CD4-positive, alpha-beta T cell treated with Interleukin-10 for 1 hour (primary cell): ENCODE measurements around the gene SHC1.
"Not testable (repeated sequence)": the region's sequence is repeated elsewhere in the genome, so short reads cannot be mapped to it uniquely, and the experiment has no call there.

Source experiments
- DNase-seq: peaks from one replicate; pipeline ENCODE4 v3.0.0-alpha.2; 2020

SHC1 gene

DNA sequence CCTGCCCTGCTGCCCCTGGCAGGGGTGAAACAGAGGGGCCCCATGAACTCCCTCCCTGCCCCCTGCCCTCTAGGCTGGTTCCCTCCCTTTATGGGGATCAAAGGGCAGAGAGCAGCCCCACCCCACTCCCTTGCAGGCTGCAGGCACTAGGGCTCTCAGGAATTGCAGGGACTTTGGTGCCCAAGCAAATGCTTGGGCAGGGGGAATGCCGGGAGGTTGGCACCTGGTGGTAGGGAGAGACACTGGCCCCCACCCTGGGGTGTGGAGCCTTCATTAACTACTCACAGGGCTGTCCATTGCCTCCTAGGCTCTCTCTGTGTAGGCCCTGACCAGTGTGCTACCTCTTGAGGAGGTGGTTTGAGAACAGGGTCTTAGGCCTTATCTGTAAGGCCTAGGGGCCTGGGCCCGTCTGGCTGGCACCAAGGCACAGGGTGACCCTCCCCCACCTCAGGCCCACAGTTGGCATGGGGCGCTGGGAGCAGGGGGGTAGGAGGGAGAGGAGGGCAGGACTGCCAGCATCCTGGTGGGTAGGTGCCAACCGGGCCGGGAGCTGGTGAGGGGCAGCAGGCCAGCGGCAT, 36.8 kb upstream of the SHC1 start:
- no peak for DNase-seq

DNA sequence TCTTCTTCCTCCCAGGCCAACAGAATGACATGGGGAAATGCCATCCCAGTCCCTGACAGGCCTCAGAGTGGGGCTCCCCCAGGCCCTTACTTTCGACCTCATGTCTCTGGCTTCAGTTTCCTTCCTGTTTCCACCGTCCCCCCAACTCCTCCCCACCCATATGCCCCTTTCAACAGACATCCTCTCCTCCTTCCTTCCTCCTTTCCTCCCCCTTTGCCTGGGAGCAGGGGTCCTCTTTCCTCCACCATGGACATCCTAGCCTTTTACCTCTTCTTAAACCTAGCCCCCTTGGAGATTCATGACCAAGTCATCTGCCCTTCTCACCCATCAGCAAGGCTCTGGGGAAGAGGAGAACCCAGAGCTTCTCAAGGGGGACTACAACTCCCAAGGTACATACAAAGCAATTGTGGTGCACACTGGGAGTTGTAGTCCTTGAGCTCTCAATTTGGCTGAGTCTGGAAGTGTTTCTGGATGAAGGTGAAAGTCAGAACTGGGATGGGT, 36.1 kb upstream of the SHC1 start:
- peak; percentile 67 for DNase-seq

DNA sequence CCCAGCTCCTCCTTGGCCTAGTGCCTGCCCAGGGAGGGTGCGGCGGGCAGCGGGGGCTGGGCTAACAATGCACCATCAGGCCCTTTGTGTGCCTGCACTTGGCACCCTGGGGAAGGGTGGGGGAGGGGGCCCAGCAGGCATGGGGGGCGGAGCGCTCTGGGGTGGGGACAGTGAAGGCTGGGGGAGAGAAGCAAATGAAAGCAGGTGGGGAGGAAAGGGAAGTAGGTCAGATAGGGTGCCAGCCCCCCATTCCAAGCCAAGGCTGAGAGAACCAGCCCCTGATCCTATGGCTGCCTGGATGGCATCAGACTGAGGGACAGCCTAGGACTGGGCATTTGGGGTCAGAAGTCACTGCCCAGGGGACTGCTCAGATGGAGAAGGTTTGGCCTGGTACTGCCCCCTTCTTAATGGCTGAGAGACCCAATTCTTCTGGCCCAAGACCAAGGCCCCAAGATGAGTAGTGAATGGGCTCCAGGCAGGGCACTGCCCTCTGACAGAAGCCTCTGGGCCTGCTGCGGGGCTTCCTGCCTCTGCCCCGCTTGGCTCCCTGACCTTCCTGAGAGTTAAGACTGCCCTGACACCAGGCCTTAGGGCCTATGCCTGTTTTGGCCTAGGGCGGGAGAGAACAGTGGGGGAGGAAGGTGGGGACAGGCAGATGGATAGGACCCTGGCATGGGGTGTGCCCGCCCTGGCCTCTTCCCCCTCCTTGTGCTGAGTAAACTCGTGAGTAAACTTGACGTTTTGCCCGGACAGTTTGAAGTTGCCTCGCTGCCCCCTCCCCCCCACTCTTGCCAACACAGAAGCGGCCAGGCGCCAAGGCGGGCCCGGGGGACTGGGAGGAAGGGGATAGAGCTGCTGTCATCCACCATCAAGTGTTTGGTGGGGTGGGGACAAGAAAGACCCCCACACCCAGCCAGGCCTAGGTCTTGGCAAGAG, 34.8 kb upstream of the SHC1 start:
- peak; percentile 57 for DNase-seq

DNA sequence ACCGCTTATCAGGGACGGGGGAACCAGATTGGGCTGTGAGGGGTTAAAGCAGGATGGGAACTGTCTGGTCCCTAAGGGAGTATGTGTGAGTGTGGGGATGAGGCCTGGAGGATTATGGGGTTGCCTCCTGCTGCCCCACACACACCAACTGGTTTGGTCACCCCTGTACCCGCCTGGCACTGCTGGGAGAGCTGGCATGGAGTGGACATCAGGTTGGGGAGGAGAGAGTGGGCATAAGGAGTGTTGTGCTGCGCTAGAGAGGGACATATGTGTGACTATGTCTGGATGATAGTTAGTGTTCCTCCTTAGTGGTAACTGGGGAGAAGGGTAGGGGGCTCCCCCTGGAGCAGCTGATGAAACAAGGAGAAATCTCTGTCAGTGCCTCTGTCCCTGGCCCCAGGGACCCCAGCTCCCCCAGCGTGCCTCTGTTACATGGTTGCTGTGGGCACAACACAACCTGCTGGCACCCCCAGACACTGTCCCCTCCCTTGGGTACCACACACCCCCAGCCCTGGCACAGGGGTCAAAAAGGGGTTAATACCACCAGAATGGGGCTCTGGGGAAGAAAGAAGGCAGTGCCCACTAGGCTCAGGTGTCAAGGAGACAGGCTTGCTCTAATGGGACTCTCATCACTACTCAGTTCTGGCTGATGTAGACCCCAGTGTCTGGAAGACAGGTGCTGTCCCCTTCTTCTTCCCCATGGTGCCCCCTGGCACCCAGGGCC, 34.0 kb upstream of the SHC1 start:
- no peak for DNase-seq

DNA sequence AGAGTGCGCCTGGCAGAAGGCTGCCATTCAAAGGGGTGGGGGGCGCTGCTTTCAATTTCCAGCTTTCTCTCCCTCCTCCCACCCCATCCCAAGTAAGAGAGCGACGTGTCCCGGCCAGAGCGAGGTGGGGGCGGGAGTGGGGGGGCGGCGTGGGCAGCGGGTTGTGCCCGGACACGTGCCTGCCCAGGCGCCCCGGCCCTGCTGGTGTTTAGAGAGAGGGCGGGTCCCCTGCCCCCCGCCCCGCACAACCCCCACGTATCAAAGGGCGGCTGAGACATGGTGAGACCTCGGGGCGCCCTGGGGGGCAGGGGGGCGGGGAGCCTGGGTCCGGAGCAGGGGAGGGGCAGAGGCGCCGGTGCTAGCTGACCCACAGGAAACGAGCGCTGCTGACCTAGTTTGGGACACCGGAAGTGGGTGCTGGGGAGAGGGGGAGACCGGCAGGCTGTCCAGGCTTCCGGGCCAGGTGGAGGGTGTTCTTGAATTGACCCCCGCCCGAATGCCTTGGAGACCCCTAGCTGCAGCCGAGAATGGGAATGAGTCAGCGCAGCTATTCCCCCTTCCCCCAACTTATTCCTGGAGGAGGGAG, 33.3 kb upstream of the SHC1 start:
- DNase-seq, result no peak

DNA sequence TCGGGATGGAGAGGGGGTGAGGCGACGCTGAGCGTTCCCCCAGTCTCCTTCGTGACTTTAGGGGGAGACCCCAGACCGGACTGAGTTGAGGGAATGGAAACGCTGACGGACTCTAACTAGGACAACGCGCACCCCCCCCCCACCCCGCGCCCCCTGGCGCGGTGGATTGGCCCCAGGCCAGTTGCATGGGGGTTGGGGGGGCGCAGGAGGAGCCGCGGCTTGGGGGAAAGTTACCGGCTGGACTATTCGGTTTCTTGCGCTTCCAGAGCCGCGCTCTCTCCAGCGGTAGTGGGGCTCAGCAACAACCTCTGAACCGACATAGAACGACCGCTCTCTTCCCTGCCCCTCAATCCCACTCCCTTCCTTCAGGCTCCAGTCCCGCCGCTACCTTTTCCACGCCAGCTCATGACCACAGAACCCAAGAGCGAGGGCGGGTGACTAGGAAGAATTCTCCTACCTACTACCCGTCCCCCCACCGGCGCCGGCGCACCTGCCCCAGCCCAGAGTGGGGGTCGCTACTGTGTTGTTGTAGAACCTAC, 32.7 kb upstream of the SHC1 start:
- no peak for DNase-seq

DNA sequence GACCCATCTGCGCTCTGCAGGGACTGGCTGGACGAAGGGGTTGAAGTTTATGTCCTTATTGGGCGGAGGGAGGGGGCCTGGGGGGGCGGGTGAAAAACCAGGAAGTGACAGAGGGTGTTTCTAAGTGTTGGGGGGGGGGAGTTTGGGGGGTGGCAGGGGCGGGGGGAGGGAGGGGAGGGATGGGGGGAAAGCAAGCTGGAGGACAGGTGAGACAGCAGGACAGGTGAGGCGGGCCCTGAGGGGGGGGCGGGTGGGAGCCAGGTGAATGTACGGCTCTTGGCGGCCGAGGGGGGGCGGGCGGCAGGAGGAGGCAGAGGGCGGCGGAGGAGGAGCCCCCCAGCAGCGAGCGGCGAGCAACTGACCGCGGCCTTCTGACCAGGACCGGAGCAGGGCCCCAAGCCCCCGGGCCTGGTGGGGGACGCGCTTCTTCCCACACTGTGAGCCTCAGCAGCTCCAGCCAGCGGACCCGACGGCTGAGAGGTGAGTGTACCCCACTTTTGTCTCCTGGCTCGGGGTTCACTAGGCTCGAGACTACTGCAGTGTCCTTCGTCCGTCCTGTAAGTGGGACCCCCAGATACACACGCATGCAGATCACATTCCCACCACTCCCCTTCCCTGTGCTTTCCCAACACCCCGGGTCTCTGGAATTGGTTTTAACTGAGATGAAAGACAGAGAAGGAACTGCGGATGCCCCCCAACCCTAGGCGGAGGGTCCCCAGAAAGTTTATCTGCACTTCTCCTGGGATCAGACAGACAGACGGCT, 32.1 kb upstream of the SHC1 start, which contains the start of gene ZBTB7B:
Gene ZBTB7B, plus strand, starts transcription at position 339 of the 763 bp plus-strand sequence. CDS start 11,859 bp downstream, outside the sequence.
- no peak for DNase-seq

DNA sequence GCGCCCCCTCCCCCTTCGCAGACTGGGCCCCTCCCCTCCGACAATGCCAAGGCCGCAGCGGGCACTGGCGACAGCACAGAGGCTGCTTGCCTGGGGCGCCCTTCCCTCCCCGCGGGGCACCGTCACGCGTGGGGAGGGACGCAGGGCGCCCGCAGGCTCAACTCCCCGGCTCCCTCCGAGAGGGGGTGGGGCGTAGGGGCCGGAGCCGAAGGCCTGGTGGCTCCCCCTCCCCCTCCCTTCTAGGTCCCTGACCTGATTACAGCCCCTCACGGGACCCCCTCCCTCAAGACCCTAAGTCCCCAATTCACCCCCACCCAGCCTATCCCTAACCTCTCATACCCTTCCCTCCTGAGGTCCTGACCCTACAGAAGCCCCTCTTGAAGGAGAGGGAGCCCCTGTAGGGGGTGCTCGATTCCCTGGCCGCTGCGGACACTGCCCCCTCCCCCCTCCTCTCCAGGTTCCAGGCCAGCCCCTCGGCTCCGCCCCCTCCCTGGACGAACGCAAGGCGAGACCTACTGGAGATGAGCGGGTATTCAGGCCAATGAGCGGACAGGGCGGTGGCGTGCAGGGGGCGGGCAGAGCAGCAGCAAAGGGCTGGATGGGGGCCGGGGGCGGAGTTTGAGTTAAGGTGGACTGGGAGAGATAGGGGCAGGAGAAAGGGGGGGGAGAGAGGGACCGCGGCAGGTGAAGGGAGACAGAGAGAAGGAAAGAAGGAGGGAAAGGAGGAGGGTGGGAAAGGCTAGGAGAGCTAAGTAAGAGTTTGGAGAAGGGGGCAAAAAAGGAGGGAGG, 31.3 kb upstream of the SHC1 start:
- peak; percentile 98 for DNase-seq

DNA sequence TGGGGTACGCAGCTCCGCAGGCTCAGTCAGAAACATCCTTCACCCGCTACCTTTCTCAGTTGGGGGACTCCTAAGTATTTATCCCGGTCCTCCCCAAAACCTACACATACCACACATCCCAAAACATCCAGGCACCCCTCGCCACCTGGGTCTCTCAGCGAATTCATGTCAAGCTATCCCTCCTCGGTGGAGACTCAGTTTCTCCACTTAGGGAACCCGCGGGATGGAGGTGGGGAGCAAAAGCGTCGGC, 30.8 kb upstream of the SHC1 start:
- no peak for DNase-seq

DNA sequence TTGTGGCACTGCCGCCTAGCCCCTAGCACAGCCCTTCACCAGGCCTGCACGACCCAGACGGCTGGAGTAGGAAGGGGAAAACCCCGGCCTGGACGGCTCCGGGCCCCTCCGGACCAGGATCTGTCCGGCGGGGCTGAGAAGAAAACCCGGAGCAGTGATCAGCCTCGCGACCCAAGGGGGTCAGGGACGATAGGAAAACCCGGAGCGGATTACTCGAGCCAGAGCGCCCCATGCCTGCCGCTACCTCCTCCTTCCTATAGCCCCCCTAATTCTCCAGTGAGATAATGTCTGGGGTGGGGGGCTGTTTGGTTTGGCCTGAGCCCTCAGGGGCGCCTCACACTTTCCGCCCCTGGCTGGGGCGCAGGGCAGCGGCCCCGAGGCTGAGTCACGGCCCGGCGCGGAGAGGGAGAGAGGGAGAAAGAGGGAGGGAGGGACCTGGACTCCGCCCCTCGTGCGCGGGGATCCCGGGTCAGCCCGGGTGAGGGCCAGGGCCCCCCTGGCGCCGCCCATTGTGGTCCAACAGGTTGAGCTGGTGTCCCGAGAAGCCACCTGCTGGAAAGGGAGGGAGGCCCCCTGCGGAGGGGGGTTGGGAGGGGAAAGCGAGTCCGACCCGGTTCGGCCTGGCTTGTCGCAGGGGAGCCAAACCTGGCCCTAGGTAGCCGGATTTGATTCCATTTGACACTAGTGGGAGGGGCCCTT, 30.3 kb upstream of the SHC1 start:
- peak; percentile 82 for DNase-seq

DNA sequence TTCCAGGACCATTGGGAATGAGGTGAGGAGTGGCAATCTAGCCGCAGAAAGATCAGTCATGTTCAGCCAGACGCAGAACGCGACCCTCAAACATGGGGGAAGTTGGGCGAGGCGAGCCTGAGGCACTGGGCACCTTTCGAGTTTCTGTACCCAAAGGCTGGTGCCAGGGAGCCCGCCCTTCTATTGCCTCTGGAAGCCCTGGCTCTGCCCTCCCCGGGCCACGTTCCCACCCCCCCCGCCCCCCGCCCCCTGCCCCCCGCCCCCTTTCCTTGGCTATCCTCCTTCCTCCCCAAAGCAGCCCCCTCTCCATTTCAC, 29.8 kb upstream of the SHC1 start:
- DNase-seq, result no peak

DNA sequence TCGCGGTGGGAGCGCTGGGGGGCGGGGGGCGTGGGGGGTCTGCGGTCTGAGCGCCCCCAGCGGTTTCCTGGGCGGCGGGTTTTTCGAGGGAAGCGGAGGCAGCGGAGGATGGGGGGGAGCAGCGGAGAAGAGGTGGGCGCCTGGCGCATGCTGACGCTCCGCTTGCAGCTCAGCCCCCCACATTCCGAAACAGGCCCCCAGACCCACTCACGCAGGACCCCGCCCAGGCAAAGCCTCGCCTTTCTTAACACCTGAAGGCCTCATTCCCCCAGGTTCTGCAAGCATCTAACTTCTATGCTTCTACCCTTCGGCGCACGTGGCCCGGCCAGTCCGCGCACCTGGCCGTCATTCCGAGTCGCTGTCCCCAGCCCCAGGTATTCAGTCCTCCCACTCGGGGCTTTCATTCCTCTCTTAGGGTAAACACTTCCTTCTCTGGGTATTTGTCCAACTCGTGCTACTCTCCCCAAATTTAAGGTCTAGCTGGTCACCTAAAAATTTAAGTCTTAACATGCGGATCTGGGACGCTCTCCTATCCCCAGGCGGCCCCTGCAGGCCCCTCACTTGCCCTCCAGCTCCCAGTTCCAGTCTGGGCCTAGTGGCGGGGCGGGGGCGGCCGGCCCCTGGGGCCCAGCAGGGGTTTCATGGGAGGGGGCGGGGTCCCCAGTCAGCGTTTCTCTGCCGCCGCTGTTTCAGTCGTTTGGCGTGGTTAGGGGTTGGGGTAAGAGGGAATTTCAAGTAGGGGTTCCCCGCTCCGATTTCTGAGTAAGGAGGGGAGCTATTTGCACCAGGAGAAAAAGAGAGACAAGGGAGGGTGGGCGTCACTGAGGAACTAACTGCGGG, 29.2 kb upstream of the SHC1 start:
- peak; percentile 53 for DNase-seq

DNA sequence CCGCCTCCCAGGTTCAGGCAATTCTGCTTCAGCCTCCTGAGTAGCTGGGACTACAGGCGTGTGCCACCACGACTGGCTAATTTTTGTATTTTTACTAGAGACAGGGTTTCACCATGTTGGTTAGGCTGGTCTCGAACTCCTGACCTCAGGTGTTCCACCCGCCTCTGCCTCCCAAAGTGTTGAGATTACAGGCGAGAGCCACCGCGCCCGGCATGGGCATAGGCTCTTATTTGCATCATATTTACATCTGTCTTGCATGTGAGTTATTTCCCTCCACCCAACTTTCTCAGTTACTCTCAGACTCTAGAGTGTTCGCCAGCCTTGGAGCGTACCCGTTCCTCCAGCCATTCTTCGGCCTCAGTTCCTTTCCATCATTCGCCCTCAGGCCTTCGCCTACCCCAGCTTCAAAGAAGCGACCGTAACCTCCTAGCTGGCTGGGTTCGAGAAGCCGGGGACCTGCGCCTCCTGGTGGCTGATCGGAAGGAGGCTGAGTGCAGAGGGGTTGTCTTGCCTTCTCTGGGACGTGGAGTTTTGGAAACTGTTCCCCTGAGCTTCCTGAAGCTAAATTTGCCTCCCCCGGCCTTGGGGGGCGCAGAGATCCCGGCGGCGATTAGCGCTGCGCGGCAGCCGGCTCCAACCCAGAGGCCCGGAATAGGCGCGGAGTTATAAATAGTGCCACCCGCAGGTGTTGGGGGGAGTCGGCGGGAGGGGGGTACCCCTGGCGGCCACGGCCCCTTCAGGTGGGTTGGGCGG, 28.4 kb upstream of the SHC1 start:
- DNase-seq, result peak; percentile 78

DNA sequence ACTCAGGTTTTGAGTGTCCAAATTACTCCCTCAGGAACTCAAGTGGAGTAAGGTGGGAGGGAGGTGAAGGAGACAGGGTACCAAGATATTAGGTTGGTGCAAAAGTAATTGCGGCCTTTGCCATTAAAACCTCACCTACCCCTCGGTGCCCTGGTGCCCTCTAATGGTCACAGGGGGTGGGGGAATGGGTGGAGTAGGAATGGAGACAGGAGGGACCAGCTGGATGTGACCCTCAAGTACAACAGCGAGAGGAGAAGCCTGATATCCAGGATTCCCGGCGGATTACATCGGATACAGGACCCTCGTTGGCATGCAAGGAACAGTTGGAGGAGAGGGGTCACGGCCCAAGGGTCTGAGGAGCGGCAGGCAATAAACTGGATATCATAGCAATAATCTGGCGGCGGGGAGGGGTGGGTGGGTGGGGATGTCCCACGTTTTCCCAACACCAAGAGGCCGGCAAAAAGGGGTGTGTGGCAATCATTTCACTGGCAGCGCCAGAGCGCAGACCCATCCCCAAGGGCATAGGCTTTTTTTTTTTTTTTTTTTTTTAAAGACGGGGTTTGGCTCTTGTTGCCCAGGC, 27.7 kb upstream of the SHC1 start:
- DNase-seq, result no peak

DNA sequence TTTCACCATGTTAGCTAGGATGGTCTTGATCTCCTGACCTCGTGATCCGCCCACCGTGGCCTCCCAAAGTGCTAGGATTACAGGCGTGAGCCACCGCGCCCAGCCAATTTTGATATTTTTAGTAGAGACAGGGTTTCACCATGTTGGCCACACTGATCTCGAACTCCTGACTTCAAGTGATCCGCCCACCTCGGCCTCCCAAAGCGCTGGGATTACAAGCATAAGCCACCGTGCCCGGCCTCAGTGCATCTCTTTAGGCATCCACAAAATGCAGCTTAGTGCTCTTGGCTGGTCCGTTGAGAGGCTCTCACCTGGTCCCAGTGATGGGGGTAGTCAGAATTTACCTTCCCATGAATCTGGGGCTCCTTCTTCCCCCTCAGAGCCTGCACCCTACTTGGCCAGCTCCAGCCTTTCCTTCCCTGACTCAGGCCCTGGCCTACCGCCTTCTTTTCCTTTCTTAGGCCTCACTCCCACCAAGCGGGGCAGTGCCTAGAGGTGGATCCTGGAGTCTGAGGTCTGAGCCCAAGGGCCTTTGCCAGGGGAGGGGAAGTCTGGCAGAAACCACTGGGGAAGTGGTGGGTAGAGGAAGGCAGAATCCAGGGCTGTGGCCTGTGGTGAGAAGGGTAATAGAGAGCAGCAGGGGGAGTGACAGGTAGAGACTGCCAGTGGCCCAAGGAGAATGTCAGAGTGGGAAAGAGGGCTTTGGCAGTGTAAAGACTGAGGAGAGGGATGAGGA, 26.6 kb upstream of the SHC1 start:
- DNase-seq, result no peak

DNA sequence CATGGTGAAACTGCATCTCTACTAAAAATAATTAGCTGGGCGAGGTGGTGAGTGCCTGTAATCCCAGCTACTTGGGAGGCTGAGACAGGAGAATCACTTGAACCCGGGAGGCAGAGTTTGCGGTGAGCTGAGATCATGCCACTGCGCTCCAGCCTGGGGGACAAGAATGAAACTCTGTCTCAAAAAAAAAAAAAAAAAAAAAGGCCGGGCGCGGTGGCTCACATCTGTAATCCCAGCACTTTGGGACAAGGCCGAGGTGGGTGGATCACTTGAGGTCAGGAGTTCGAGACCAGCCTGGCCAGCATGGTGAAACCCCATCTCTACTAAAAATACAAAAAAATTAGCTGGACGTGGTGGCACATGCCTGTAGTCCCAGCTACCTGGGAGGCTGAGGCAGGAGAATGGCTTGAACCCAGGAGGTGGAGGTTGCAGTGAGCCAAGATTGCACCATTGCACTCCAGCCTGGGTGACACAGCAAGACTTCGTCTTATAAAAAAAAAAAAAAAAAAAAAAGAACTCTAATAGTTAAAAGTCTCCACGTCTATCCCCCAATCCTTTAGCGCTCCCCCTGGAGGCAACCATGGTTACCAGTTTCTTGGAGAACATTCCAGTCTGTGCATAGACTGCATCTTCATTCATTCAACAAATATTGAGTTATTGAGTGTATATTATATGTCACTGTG, 24.9 kb upstream of the SHC1 start:
- not testable (repeated sequence) for DNase-seq

DNA sequence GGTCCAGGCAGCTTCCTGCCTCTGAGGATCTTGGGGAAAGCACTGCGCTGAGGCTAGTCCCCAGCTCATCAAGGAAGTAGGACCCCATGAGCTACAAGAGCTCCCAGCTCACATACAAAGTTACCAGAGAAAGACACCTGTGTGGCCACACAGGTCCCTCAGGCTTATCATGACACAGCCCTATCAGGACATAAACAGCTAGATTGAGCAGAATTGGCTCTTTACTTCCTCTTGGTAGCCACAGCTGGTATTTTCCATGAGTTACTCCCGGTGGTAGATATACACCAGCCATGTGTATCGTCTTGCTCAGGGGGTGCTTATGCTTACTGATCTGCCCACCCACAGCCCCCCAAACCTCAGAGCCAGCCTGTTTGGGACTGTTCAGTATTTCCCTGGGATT, 24.0 kb upstream of the SHC1 start:
- no peak for DNase-seq

DNA sequence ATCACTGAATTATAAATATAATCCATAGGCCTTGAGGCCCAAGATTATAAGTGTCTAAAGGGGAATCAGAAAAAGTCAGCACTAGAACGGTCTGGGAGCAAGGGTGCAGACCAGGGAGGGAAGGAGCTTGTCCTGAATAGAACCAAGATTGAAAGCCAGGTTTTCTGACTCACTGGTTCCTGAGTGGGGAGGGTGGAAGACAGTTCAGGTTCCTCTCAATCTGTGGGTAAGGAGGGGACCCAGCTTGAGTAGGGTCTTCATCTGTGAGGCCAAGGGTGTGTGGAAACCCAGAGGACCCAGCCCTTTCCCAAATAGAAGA, 23.7 kb upstream of the SHC1 start:
- no peak for DNase-seq
